Neural progenitor cell (in vitro differentiated cells): ENCODE data around the gene NALCN.

Source experiments
- EZH2 ChIP-seq: fragments of 200-600 bp; sonication (generic); IDR thresholded peaks from 2 replicates; pipeline ENCODE4 v1.6.1; 2017; ENCODE audit warnings: antibody characterized with exemption, mild to moderate bottlenecking, moderate library complexity
- TF ChIP-seq, protein P1 (sequence below): fragments of 200-600 bp; sonication (generic); IDR thresholded peaks from 2 replicates; pipeline ENCODE4 v1.5.1; 2017; ENCODE audit warnings: antibody characterized with exemption, mild to moderate bottlenecking

DNA sequence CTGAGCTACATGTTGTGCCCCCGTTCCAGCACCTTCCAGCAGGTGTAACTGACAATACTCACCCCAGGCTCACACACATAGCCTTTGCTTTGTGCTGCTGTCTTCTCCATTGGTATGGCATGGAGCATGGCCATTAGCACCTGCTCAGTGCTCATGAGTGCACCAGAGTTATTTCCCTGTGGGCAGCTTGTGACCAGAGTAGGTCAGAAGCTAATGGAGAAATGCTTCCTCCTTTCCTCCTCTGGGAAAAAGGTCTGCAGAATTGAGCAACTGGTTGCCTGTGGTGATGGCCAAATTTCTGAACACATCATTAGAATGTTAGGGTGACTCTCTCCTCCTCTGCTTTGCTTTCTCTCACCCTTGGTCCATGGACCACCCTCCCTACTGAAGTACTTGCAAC lies 397.2 kb downstream of the NALCN start:
- TF ChIP-seq, protein P1, sequence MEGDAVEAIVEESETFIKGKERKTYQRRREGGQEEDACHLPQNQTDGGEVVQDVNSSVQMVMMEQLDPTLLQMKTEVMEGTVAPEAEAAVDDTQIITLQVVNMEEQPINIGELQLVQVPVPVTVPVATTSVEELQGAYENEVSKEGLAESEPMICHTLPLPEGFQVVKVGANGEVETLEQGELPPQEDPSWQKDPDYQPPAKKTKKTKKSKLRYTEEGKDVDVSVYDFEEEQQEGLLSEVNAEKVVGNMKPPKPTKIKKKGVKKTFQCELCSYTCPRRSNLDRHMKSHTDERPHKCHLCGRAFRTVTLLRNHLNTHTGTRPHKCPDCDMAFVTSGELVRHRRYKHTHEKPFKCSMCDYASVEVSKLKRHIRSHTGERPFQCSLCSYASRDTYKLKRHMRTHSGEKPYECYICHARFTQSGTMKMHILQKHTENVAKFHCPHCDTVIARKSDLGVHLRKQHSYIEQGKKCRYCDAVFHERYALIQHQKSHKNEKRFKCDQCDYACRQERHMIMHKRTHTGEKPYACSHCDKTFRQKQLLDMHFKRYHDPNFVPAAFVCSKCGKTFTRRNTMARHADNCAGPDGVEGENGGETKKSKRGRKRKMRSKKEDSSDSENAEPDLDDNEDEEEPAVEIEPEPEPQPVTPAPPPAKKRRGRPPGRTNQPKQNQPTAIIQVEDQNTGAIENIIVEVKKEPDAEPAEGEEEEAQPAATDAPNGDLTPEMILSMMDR: no peak
- TF ChIP-seq EZH2: no peak
